ENCODE measurements around the gene NEMP2. TPM values are rescaled to one million over a fixed set of nuclear protein-coding genes. Genes with fewer than 3 reads are reported as not detected.

NEMP2 gene
- total and polyA plus RNA-seq, 10 donors: 0.89 to 19.2 (median 10.7) TPM

DNA sequence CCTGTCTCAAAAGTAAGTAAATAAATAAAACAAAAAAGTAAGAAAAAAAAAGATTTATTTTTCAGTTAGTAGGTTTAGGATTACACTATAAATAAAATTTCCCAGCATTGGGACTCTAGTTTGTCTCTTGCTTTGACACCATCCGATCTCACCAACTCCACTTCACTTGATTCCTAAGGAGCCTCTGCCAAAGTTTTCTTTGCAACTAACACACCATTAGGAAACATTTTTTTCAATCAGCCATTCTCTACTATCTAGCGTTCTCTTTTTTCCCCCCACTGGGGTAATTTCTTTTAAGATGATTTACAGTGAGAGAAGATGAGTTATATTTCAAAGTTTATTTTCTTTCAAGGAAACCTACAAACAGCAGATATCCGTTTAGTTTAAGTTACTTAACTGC is 10.6 kb upstream of the NEMP2 start:
- H3K27ac ChIP-seq: no peak overlapping the region
- intact Hi-C loops (cut with DNase I; ENCODE audit: low total_unique reads): no loop called here
- no peaks in the 10 kb centered on the region for H3K4me1 ChIP-seq
- H3K4me3 ChIP-seq: no peak overlapping the region
- no peaks in the 10 kb centered on the region for H3K36me3 ChIP-seq
- no peaks in the 10 kb centered on the region for H3K27me3 ChIP-seq (replicated peaks in 1 of 7)
- DNase-seq: no peak
- TF ChIP-seq POLR2A (IDR thresholded peaks at IDR 0.05) (no peak), POLR2AphosphoS5 (IDR thresholded peaks at IDR 0.05) (no peak)
- TF ChIP-seq, protein P1, sequence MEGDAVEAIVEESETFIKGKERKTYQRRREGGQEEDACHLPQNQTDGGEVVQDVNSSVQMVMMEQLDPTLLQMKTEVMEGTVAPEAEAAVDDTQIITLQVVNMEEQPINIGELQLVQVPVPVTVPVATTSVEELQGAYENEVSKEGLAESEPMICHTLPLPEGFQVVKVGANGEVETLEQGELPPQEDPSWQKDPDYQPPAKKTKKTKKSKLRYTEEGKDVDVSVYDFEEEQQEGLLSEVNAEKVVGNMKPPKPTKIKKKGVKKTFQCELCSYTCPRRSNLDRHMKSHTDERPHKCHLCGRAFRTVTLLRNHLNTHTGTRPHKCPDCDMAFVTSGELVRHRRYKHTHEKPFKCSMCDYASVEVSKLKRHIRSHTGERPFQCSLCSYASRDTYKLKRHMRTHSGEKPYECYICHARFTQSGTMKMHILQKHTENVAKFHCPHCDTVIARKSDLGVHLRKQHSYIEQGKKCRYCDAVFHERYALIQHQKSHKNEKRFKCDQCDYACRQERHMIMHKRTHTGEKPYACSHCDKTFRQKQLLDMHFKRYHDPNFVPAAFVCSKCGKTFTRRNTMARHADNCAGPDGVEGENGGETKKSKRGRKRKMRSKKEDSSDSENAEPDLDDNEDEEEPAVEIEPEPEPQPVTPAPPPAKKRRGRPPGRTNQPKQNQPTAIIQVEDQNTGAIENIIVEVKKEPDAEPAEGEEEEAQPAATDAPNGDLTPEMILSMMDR (IDR thresholded peaks at IDR 0.05 in 8 of 11, conservative IDR thresholded peaks at IDR 0.05 in 3 of 11): no peak
- peaks cover 3 to 27% (median 25%) of the 10 kb centered on the region in 8 donors for H3K9me3 ChIP-seq
- WGBS, 5 donors: 75 to 86% (median 83%) methylated on average over 3 of the region's 3 CpGs

DNA sequence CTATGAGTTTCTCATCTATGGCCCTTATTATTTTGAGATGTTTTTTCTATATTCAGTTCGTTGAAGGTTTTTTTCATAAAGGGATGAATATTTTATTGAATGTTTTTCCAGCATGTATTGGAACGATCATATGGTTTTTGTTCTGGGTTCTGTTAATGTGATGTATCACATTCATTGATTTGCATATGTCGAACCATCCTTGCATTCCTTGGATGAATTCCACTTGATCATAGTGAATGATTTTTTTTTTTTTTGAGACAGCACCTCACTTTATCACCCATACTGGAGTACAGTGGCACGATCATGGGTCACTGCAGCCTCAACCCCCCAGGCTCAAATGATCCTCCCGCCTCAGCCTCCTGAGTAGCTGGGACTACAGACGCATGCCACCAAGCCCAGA is 5.5 kb upstream of the NEMP2 start:
- DNase-seq: no peak
- intact Hi-C loops (cut with DNase I; ENCODE audit: low total_unique reads): no loop called here
- H3K4me3 ChIP-seq: no peak overlapping the region

DNA sequence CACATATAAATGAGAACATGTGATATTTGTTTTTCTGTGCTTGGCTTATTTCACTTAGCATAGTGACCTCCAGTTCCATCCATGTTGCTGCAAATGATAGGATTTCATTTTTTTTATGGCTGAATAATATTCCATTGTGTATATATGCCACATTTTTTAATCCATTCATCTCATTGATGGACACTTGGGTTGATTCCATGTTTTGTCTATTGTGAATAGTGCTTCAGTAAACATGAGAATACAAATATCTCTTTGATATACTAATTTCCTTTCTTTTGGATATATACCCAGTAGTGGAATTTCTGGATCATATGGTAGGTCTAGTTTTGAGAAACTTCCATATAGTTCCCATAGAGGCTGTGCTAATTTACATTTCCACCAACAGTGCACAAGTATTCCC is 3.7 kb upstream of the NEMP2 start:
- intact Hi-C loops (cut with DNase I; ENCODE audit: low total_unique reads): loop anchor here (10.0 kb wide), 1 partner anchor 107 kb away; the partner anchor contains the start of gene NAB1
- no peaks in the 10 kb centered on the region for H3K27me3 ChIP-seq (replicated peaks in 1 of 7)
- peaks cover 3 to 27% (median 14%) of the 10 kb centered on the region in 6 donors for H3K4me1 ChIP-seq
- H3K27ac ChIP-seq: no peak overlapping the region
- H3K4me3 ChIP-seq: no peak overlapping the region
- no peak for DNase-seq
- TF ChIP-seq POLR2AphosphoS5 (IDR thresholded peaks at IDR 0.05): no peak
- TF ChIP-seq, protein P1 (IDR thresholded peaks at IDR 0.05 in 8 of 11, conservative IDR thresholded peaks at IDR 0.05 in 3 of 11): no peak
- TF ChIP-seq POLR2A (IDR thresholded peaks at IDR 0.05): no peak
- no peaks in the 10 kb centered on the region for H3K36me3 ChIP-seq
- H3K9me3 ChIP-seq: peaks cover 8 to 66% (median 59%) of the 10 kb centered on the region in 8 donors

More for the DNA sequence above, 5.5 kb upstream of the NEMP2 start:
- no peak overlapping the region for H3K27ac ChIP-seq
- peaks cover 8 to 66% (median 59%) of the 10 kb centered on the region in 8 donors for H3K9me3 ChIP-seq
- TF ChIP-seq POLR2AphosphoS5 (IDR thresholded peaks at IDR 0.05): no peak
- TF ChIP-seq, protein P1 (IDR thresholded peaks at IDR 0.05 in 8 of 11, conservative IDR thresholded peaks at IDR 0.05 in 3 of 11): no peak
- no peak for TF ChIP-seq POLR2A (IDR thresholded peaks at IDR 0.05)
- H3K27me3 ChIP-seq (replicated peaks in 1 of 7): no peaks in the 10 kb centered on the region
- WGBS, 5 donors: 90 to 98% (median 96%) methylated on average over 6 of the region's 6 CpGs
- H3K36me3 ChIP-seq: no peaks in the 10 kb centered on the region
- peaks cover 3 to 14% (median 7%) of the 10 kb centered on the region in 6 donors for H3K4me1 ChIP-seq

DNA sequence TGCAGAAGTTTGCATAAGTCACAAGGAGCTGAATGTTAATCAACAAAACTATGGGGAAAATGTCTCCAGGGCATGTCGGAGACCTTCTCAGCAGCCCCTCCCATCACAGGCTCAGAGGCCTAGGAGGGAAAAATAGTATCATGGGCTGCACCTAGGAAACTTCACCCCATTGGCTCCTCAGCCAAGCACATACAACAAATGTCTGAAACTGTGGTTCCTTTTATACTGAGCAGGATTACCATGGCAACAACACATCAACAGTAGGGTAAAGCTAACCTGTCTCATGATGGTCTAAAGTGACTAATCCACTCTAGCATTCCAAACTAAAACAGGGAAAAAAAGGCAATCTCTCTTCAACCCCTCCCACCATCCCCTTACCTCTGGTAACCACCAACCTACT is 3.2 kb upstream of the NEMP2 start:
- H3K27me3 ChIP-seq (replicated peaks in 1 of 7): no peaks in the 10 kb centered on the region
- WGBS, 5 donors: 83 to 97% (median 94%) methylated on average over 1 of the region's 1 CpG
- peaks cover 8 to 65% (median 59%) of the 10 kb centered on the region in 8 donors for H3K9me3 ChIP-seq

More for the DNA sequence above, 3.2 kb upstream of the NEMP2 start:
- H3K4me3 ChIP-seq: no peak overlapping the region
- no peaks in the 10 kb centered on the region for H3K36me3 ChIP-seq
- no peak for DNase-seq
- H3K4me1 ChIP-seq: peaks cover 3 to 31% (median 18%) of the 10 kb centered on the region in 6 donors
- intact Hi-C loops (cut with DNase I; ENCODE audit: low total_unique reads): loop anchor here (10.0 kb wide), 1 partner anchor 107 kb away; the partner anchor contains the start of gene NAB1
- no peak overlapping the region for H3K27ac ChIP-seq
- TF ChIP-seq POLR2AphosphoS5 (IDR thresholded peaks at IDR 0.05) (no peak), POLR2A (IDR thresholded peaks at IDR 0.05) (no peak)
- TF ChIP-seq, protein P1 (IDR thresholded peaks at IDR 0.05 in 8 of 11, conservative IDR thresholded peaks at IDR 0.05 in 3 of 11): no peak

Measured in spleen (tissue), 11 donors.